Kidney epithelial cell (primary cell): ENCODE data around the gene TACC2. TPM values are rescaled to one million over a fixed set of nuclear protein-coding genes. Genes with fewer than 3 reads are reported as not detected.

Experiments
- DNase-seq: peaks from one replicate; pipeline ENCODE4 v3.0.0-alpha.2; 2010; ENCODE audit warnings: low read depth
- H3K27me3 ChIP-seq: 2 replicates; pipeline ENCODE4 v1.6.0; 2011; ENCODE audit warnings: low read length; ENCODE audit not compliant: control insufficient read depth, insufficient read depth
- H3K36me3 ChIP-seq: 2 replicates; pipeline ENCODE4 v1.5.1; 2011; ENCODE audit warnings: low read length; ENCODE audit not compliant: control insufficient read depth, insufficient read depth
- H3K4me3 ChIP-seq: 2 replicates; pipeline ENCODE4 v1.5.1; 2011; ENCODE audit warnings: low read depth, mild to moderate bottlenecking, control low read depth, low read length
- total RNA-seq: library from RNA; depleted of rRNA; stranded (reverse); fragments of >200 nt; gene quantifications from 2 replicates; pipeline ENCODE4 v1.2.3, GENCODE V29; 2015
- TF ChIP-seq, protein P1 (sequence below): IDR thresholded peaks from 2 replicates; pipeline ENCODE4 v1.5.1; 2011; ENCODE audit warnings: mild to moderate bottlenecking, moderate library complexity, low read length, control low read depth, inconsistent platforms; ENCODE audit not compliant: insufficient read depth, poor library complexity, severe bottlenecking

TACC2 gene
- total RNA-seq, 1 donor from 2014 or later, result 26.9 TPM

DNA sequence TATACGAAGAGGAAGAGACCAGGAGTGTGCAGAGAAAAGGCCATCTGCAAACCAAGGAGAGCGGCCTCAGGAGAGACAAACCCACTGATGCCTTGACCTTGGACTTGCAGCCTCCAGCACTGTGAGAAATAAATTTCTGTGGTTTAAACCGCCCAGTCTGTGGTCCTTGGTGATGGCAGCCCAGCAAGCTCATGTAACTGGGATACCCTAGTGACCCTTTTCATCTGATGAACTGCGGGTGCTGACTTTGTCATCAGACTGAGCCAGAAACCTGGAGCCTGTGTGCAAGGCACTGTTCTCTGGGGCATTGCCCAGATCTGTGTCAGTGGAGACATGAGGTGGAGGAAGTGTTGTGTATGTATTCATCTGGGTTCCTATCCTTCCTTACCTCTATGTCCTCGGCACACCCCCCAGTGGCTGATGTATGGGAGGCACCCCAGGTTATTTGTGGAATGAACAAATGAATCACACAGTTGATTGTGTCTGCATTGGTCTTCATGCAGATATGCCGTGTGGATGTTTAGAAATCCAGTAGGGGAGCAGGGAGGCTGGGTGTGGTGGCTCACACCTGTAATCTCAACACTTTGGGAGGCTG is 217.6 kb downstream of the TACC2 start:
- Histone ChIP-seq H3K27me3 (no peaks in the 10 kb centered on the region), H3K4me3 (no peak overlapping the region), H3K36me3 (no peaks in the 10 kb centered on the region)
- TF ChIP-seq, protein P1, sequence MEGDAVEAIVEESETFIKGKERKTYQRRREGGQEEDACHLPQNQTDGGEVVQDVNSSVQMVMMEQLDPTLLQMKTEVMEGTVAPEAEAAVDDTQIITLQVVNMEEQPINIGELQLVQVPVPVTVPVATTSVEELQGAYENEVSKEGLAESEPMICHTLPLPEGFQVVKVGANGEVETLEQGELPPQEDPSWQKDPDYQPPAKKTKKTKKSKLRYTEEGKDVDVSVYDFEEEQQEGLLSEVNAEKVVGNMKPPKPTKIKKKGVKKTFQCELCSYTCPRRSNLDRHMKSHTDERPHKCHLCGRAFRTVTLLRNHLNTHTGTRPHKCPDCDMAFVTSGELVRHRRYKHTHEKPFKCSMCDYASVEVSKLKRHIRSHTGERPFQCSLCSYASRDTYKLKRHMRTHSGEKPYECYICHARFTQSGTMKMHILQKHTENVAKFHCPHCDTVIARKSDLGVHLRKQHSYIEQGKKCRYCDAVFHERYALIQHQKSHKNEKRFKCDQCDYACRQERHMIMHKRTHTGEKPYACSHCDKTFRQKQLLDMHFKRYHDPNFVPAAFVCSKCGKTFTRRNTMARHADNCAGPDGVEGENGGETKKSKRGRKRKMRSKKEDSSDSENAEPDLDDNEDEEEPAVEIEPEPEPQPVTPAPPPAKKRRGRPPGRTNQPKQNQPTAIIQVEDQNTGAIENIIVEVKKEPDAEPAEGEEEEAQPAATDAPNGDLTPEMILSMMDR, result no peak
- no peak for DNase-seq

DNA sequence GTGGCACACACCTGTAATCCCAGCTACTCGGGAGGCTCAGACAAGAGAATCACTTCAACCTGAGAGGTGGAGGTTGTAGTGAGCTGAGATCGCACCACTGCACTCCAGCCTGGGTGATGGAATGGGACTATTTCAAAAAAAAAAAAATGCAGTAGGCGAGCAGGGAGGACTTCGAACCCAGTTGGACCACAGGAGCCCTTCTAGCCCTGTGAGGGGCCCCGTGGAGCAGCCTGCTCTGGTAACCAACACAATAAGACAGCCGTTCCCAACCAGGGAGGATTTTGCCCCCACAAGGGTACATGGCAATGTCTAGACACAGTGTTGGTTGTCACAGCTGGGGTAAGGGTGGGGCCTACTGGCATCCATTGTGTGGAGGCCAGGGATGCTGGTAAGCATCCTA is 218.2 kb downstream of the TACC2 start:
- DNase-seq, result no peak
- TF ChIP-seq, protein P1, result no peak

DNA sequence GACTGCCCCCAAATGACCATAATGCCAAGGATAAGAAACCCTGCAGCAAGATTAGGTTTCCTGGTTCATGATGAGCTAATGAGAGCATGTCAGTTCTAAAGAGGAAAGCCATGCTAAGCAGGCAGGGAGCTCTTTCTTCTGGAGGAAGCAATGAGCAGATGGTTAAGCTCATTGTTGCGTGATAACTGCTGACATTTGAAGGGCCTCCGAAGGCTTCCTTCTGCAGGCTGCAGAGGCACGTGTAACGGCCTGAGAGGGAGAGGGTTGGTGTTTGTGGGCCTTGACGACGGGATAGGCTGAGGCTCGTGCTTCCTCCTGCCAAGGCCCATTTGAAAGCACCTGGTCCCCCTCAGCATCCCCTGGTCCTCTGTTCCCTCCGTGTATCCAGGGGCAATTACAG is 218.6 kb downstream of the TACC2 start:
- TF ChIP-seq, protein P1, result no peak
- no peak for DNase-seq
- H3K4me3 ChIP-seq, result no peak overlapping the region
- no peaks in the 10 kb centered on the region for H3K36me3 ChIP-seq
- no peaks in the 10 kb centered on the region for H3K27me3 ChIP-seq

More for the DNA sequence above, 218.2 kb downstream of the TACC2 start:
- Histone ChIP-seq H3K36me3 (no peaks in the 10 kb centered on the region), H3K27me3 (no peaks in the 10 kb centered on the region), H3K4me3 (no peak overlapping the region)

DNA sequence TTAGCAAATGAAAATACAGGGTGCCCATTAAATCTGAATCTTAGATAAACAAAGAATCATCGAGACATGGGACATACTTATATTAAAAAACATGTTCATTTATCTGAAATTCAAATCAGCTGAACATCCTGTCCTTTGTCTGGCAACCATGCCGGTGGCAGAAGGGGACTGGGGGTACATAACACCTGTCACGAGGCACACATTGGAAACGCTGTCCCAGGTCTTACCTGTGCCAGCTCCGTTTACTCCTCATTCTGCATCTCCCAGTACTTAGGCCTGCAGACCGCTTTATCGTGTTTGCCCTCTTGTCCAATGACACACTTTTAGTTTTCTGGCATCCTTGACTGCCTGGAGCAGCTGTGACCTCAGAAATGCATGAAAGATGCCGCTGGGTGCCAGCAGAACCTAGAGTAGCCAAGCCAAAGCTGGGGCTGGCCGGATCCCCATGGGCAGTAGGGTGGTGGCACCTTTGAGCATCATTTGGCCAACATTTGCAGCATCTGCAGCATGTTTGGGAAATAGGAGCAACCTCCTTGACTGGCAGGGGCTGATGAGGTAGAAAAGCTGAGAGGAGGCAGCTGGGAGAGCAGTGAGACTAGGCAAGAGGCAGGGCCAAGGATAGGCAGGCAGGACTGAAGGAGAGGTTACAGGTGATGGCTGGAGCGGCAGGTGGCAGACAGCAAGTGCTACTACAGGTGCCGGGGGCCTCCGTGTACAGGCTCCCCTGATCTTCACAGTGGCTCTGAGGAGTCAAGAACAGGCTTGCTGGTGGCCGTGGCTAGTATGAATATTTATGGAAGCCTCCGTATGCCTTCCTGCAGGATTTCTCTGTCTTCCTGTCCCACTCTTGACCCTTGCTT is 219.8 kb downstream of the TACC2 start:
- TF ChIP-seq, protein P1, result no peak
- no peak for DNase-seq
- no peaks in the 10 kb centered on the region for H3K27me3 ChIP-seq
- no peak overlapping the region for H3K4me3 ChIP-seq
- no peaks in the 10 kb centered on the region for H3K36me3 ChIP-seq

DNA sequence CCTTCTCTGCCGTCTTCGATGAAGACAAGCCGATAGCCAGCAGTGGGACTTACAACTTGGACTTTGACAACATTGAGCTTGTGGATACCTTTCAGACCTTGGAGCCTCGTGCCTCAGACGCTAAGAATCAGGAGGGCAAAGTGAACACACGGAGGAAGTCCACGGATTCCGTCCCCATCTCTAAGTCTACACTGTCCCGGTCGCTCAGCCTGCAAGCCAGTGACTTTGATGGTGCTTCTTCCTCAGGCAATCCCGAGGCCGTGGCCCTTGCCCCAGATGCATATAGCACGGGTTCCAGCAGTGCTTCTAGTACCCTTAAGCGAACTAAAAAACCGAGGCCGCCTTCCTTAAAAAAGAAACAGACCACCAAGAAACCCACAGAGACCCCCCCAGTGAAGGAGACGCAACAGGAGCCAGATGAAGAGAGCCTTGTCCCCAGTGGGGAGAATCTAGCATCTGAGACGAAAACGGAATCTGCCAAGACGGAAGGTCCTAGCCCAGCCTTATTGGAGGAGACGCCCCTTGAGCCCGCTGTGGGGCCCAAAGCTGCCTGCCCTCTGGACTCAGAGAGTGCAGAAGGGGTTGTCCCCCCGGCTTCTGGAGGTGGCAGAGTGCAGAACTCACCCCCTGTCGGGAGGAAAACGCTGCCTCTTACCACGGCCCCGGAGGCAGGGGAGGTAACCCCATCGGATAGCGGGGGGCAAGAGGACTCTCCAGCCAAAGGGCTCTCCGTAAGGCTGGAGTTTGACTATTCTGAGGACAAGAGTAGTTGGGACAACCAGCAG is 221.7 kb downstream of the TACC2 start:
- TF ChIP-seq, protein P1, result no peak

More for the DNA sequence above, 221.7 kb downstream of the TACC2 start:
- DNase-seq, result no peak
- no peaks in the 10 kb centered on the region for H3K27me3 ChIP-seq
- H3K36me3 ChIP-seq, result no peaks in the 10 kb centered on the region
- no peak overlapping the region for H3K4me3 ChIP-seq
